Calu3 (cell line): ENCODE results near the gene RSPO1. TPM values are rescaled to one million over a fixed set of nuclear protein-coding genes. Genes with fewer than 3 reads are reported as not detected.

Source experiments
- BruUV-seq: library from RNA; stranded (reverse); fragments of 400-500 nt; replicated peaks from 2 replicates; lab custom pipeline; 2021; lab: Mats Ljungman, UMichigan
- CTCF ChIA-PET: fragments of 300-600 bp; sonication (Branson Sonifier 250); formaldehyde crosslinking; loops from one replicate; lab custom pipeline; 2022; ENCODE audit warnings: antibody characterized with exemption; lab: Charles Lee
- DNase-seq: peaks from one replicate; pipeline ENCODE4 v3.0.0; 2022
- H3K27ac Mint-ChIP-seq: one replicate; pipeline ENCODE4 v1.8.0; 2022; ENCODE audit warnings: mixed read lengths; ENCODE audit not compliant: unreplicated experiment
- H3K27me3 Mint-ChIP-seq: one replicate; pipeline ENCODE4 v1.8.0; 2022; ENCODE audit warnings: mixed read lengths; ENCODE audit not compliant: unreplicated experiment
- H3K36me3 Mint-ChIP-seq: one replicate; pipeline ENCODE4 v1.8.0; 2022; ENCODE audit warnings: mild to moderate bottlenecking, moderate library complexity, mixed read lengths; ENCODE audit not compliant: insufficient read depth, unreplicated experiment
- H3K4me1 Mint-ChIP-seq: one replicate; pipeline ENCODE4 v1.8.0; 2022; ENCODE audit warnings: mild to moderate bottlenecking, low read depth, mixed read lengths; ENCODE audit not compliant: unreplicated experiment
- H3K4me3 Mint-ChIP-seq: one replicate; pipeline ENCODE4 v1.8.0; 2022; ENCODE audit warnings: mild to moderate bottlenecking, low read depth, moderate library complexity, mixed read lengths; ENCODE audit not compliant: unreplicated experiment
- H3K9me3 Mint-ChIP-seq: one replicate; pipeline ENCODE4 v1.8.0; 2022; ENCODE audit warnings: low read depth, mixed read lengths; ENCODE audit not compliant: unreplicated experiment
- intact Hi-C: fragments of 100-400 bp; cut with micrococcal nuclease; formaldehyde crosslinking; loops from one replicate; pipeline ENCODE4 v1.10.0; 2022; ENCODE audit not compliant: unreplicated experiment
- total RNA-seq: library from RNA; stranded (reverse); gene quantifications from 2 replicates; pipeline ENCODE4 v1.2.3, GENCODE V29; 2022
- TF ChIP-seq, protein P1 (sequence below): fragments of 200-600 bp; IDR thresholded peaks from one replicate; pipeline ENCODE4 v1.8.0; 2022; ENCODE audit warnings: antibody characterized with exemption; ENCODE audit not compliant: unreplicated experiment

Gene RSPO1
- total RNA-seq, 1 experiment from 2014 or later = not detected

DNA sequence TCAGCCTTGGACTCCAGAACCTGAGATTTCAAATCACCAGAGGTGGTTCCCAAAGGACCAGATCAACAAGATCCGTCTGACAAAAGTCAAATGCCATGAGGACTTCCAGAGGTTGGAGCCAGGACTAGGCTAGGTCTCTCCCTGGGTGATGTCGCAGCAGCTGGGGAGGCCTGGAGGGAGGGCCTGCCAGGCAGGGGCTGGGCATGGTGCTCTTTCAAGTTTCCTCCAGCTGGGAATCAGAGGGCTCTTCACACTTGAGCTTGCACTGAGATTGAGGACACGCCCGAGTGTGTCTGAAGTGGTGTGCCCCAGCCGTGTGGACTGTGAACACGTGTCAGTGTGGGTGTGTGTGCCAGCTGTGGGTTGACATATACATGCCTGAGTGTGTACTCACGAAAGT lies 21.3 kb upstream of the RSPO1 start:
- Mint-ChIP-seq H3K4me1 (no peaks in the 10 kb centered on the region), H3K9me3 (no peaks in the 10 kb centered on the region), H3K36me3 (peaks cover 4% of the 10 kb centered on the region), H3K27ac (no peak overlapping the region), H3K4me3 (no peak overlapping the region), H3K27me3 (peaks cover 98% of the 10 kb centered on the region)
- CTCF ChIA-PET = interaction anchor here (0.6 kb wide), 1 partner anchor 161 kb away, joined by 3 read pairs; no protein-coding TSS in a partner anchor
- intact Hi-C loops = no loop called here
- no TSS peak for BruUV-seq
- no peak for DNase-seq
- TF ChIP-seq, protein P1, sequence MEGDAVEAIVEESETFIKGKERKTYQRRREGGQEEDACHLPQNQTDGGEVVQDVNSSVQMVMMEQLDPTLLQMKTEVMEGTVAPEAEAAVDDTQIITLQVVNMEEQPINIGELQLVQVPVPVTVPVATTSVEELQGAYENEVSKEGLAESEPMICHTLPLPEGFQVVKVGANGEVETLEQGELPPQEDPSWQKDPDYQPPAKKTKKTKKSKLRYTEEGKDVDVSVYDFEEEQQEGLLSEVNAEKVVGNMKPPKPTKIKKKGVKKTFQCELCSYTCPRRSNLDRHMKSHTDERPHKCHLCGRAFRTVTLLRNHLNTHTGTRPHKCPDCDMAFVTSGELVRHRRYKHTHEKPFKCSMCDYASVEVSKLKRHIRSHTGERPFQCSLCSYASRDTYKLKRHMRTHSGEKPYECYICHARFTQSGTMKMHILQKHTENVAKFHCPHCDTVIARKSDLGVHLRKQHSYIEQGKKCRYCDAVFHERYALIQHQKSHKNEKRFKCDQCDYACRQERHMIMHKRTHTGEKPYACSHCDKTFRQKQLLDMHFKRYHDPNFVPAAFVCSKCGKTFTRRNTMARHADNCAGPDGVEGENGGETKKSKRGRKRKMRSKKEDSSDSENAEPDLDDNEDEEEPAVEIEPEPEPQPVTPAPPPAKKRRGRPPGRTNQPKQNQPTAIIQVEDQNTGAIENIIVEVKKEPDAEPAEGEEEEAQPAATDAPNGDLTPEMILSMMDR = no peak

DNA sequence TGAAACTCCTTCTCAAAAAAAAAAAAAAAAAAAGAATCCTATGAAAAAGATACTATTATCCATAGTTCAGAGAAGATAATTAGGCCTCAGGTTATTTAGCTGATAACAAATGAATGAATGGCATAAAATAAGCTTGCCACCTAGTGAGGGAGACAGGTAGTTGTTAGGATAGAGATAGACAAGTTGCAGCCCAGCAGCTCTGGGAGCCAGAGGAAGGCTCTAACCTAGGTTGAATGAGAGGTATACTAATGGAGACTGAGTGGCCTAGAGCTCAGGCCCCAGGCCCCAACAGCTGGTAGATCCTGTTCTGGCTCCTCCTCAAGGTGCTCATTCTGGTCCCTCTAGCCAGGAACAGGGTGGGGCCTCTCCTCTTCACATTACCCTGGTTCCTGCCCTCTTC lies 20.6 kb upstream of the RSPO1 start:
- no peak for DNase-seq
- no peak overlapping the region for H3K27ac Mint-ChIP-seq
- H3K27me3 Mint-ChIP-seq = peaks cover 97% of the 10 kb centered on the region
- H3K4me3 Mint-ChIP-seq = no peak overlapping the region
- H3K36me3 Mint-ChIP-seq = no peaks in the 10 kb centered on the region
- no peaks in the 10 kb centered on the region for H3K4me1 Mint-ChIP-seq
- CTCF ChIA-PET = interaction anchor here (0.6 to 0.7 kb wide), 2 partner anchors 30 to 160 kb away, joined by 3 read pairs; no protein-coding TSS in a partner anchor
- TF ChIP-seq, protein P1 = no peak
- intact Hi-C loops = no loop called here
- H3K9me3 Mint-ChIP-seq = no peaks in the 10 kb centered on the region
- BruUV-seq = no TSS peak

DNA sequence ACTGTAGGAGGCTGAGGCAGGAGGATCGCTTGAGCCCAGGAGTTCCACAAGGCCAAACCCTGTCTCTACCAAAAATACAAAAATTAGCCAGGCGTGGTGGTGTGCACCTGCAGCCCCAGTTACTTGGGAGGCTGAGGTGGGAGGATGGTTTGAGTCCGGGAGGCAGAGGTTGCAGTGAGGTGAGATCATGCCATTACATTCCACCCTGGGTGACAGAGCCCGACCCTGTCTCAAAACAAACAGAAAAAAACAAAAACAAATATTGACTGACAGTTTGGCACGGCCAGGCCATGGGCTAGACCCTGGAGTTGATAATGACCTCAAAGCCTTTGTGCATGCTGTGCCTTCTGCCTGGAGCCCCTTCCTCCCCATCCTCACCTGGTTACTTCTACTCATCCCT lies 19.2 kb upstream of the RSPO1 start:
- Mint-ChIP-seq H3K9me3 (no peaks in the 10 kb centered on the region), H3K36me3 (no peaks in the 10 kb centered on the region), H3K4me1 (no peaks in the 10 kb centered on the region), H3K27ac (no peak overlapping the region), H3K4me3 (no peak overlapping the region), H3K27me3 (peaks cover 90% of the 10 kb centered on the region)
- CTCF ChIA-PET = interaction anchor here (0.7 kb wide), 2 partner anchors 31 to 51 kb away, joined by 3 to 5 read pairs; no protein-coding TSS in a partner anchor
- intact Hi-C loops = no loop called here
- TF ChIP-seq, protein P1 = no peak
- no TSS peak for BruUV-seq
- no peak for DNase-seq

DNA sequence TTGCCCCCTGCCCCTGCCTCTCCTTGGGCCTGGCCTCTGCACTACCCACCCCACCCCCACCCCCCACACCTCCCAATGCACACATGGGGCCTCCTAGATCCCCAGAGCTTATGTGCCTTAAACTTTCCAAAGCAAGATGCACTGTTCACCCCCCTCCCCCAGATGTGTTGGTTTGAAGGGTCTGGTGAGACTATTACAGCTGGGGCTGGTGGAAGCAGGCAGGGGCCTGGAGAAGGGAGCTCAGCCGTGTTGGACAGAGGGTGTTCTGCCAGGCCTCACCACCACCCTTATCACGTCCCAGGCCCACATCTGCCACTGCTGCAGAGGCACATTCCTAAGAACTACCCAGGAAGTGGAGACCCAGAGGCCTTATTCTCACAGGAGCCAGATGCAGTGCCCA lies 18.3 kb upstream of the RSPO1 start:
- TF ChIP-seq, protein P1 = no peak
- intact Hi-C loops = no loop called here
- Mint-ChIP-seq H3K9me3 (no peaks in the 10 kb centered on the region), H3K27ac (no peak overlapping the region), H3K36me3 (no peaks in the 10 kb centered on the region), H3K4me1 (no peaks in the 10 kb centered on the region), H3K27me3 (peaks cover 86% of the 10 kb centered on the region), H3K4me3 (no peak overlapping the region)
- DNase-seq = no peak
- BruUV-seq = no TSS peak
- CTCF ChIA-PET = no interaction called here
